Lower lobe of right lung (tissue), 2 donors: Measurements from ENCODE around the gene SLC40A1. TPM values are rescaled to one million over a fixed set of nuclear protein-coding genes. Genes with fewer than 3 reads are reported as not detected.

Source experiments
- ATAC-seq, 2 donors: fragments of 200-7000 bp; cut with Tn5 transposase; one replicate each; pipeline ENCODE4 v1.9.1; 2020 to 2022; ENCODE audit warnings: mild to moderate bottlenecking in 2 of 2, moderate library complexity in 2 of 2
- DNase-seq: peaks from one replicate; pipeline ENCODE4 v3.0.0-alpha.2; 2020
- H3K27ac ChIP-seq: fragments of 200-600 bp; one replicate; pipeline ENCODE4 v1.8.0; 2022
- H3K27me3 ChIP-seq: fragments of 200-600 bp; one replicate; pipeline ENCODE4 v1.8.0; 2022; ENCODE audit warnings: low read depth
- H3K36me3 ChIP-seq: fragments of 200-600 bp; one replicate; pipeline ENCODE4 v1.8.0; 2022; ENCODE audit warnings: mild to moderate bottlenecking
- H3K4me1 ChIP-seq: fragments of 200-600 bp; one replicate; pipeline ENCODE4 v1.8.0; 2022
- H3K4me3 ChIP-seq: fragments of 200-600 bp; one replicate; pipeline ENCODE4 v1.8.0; 2022; ENCODE audit warnings: mild to moderate bottlenecking
- H3K9me3 ChIP-seq: fragments of 200-600 bp; one replicate; pipeline ENCODE4 v1.8.0; 2022
- intact Hi-C: fragments of 100-400 bp; cut with DNase I; formaldehyde crosslinking; loops from one replicate; pipeline ENCODE4 v1.11.0; 2022
- total RNA-seq: library from RNA; stranded (reverse); fragmentation: NEBNext Ultra II Directional; extraction: Animal tissue kit (Norgen Biotek cat#: 25700); gene quantifications from one replicate; pipeline ENCODE4 v1.2.1, GENCODE V29; 2021
- TF ChIP-seq, protein P1 (sequence below): fragments of 200-600 bp; IDR thresholded peaks from one replicate; pipeline ENCODE4 v1.8.0; 2022; ENCODE audit warnings: antibody characterized with exemption, mild to moderate bottlenecking
- donor health status: DM: no; HTN: yes; CAD: no; lungs with severe emphysema.

SLC40A1 gene
- total RNA-seq, 1 donor from 2014 or later = 135 TPM

DNA sequence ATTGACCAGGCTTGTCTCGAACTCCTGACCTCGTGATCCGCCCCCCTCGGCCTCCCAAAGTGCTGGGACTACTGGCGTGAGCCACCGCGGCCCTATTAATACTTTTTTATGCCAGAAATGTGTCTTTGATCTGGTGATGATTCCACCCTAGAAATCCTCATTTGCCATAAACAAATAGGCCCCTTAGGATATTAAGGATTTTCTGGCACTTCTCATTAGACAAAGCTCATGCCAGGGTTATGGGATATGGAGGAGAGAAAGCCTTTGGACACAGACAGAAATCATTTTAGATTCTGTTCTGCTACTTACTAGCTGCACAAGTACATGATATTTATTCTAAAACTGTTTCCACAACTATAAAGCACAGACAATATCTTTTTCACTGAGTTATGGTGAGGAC, 24.1 kb downstream of the SLC40A1 start:
- Histone ChIP-seq H3K27ac (no peak overlapping the region), H3K27me3 (no peaks in the 10 kb centered on the region), H3K36me3 (peaks cover 18% of the 10 kb centered on the region), H3K4me1 (peaks cover 43% of the 10 kb centered on the region), H3K4me3 (no peak overlapping the region), H3K9me3 (no peaks in the 10 kb centered on the region)
- intact Hi-C loops = no loop called here
- ATAC-seq (no peak), DNase-seq (no peak)
- TF ChIP-seq, protein P1, sequence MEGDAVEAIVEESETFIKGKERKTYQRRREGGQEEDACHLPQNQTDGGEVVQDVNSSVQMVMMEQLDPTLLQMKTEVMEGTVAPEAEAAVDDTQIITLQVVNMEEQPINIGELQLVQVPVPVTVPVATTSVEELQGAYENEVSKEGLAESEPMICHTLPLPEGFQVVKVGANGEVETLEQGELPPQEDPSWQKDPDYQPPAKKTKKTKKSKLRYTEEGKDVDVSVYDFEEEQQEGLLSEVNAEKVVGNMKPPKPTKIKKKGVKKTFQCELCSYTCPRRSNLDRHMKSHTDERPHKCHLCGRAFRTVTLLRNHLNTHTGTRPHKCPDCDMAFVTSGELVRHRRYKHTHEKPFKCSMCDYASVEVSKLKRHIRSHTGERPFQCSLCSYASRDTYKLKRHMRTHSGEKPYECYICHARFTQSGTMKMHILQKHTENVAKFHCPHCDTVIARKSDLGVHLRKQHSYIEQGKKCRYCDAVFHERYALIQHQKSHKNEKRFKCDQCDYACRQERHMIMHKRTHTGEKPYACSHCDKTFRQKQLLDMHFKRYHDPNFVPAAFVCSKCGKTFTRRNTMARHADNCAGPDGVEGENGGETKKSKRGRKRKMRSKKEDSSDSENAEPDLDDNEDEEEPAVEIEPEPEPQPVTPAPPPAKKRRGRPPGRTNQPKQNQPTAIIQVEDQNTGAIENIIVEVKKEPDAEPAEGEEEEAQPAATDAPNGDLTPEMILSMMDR = no peak

DNA sequence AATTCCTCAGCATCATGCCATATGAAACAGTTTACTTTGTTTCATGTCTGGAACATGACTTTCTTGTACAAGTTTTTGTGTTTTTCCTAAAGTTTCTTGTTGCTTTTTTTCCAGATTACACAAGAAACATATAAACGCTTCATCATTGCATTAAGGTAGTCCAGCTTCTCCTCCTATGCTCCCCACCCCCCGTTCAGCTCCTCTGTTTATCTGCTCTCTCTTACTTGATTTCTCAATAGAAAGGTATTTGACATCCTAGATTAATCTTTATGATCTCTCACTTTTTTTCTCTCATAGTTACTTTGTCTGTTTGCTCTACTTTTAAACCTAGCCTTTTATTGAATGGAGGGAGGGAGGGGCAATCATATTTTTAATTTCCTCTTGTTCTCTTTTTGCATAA, 25.4 kb downstream of the SLC40A1 start:
- DNase-seq (no peak), ATAC-seq (no peak)
- peaks cover 42% of the 10 kb centered on the region for H3K4me1 ChIP-seq
- no peaks in the 10 kb centered on the region for H3K27me3 ChIP-seq
- H3K9me3 ChIP-seq = no peaks in the 10 kb centered on the region
- intact Hi-C loops = no loop called here
- TF ChIP-seq, protein P1 = no peak
- H3K36me3 ChIP-seq = peaks cover 5% of the 10 kb centered on the region
- H3K27ac ChIP-seq = no peak overlapping the region
- no peak overlapping the region for H3K4me3 ChIP-seq

DNA sequence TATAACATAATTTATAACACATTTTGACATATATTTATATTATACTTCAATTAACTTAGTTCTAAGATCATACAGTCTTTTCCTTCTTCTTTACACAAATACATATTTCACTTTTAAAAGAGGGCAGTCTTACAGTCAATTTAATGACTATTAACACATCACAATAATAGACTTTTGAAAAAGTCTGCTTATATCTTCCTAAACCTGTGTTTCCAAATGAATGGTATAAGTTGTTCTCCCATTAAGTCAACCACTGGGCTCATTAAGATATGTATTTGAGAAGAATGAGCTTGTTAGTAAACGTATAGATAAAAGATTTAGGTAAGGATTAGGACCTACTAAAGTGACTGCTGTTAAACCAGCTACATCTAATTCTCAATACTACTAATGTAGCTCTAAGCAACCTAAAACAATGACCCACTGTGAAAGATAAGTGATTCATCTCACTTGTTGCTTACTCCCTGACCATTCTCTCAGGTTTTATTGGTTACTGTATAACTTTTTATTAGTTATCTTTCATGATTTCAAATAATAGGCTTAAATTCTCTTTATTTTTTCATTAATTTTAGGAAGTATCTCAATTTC, 27.0 kb downstream of the SLC40A1 start:
- Histone ChIP-seq H3K27ac (peak overlapping the region; percentile 37), H3K36me3 (no peaks in the 10 kb centered on the region), H3K4me3 (no peak overlapping the region), H3K9me3 (no peaks in the 10 kb centered on the region), H3K27me3 (no peaks in the 10 kb centered on the region), H3K4me1 (peaks cover 30% of the 10 kb centered on the region)
- ATAC-seq (no peak), DNase-seq (no peak)
- TF ChIP-seq, protein P1 = no peak
- intact Hi-C loops = no loop called here

DNA sequence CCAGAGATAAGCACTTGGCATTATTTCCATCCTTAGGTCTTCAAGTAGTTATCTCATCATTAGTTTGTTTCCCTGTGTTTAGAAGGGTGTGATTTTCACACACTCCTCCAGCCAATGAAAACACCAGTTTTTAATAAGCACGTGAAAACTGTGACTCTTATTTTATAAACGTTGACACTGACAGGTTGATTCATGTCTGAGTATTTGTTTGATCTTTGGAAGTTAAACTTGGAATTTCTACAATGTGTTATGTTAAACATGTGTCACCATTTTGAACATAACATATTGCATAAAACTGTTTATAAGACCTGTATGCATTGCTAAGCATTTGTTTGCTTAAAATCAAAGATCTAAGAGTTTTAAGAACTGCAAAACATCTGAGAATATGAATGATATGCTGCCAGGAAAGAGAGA, 27.6 kb downstream of the SLC40A1 start:
- Histone ChIP-seq H3K9me3 (no peaks in the 10 kb centered on the region), H3K4me1 (peaks cover 25% of the 10 kb centered on the region), H3K27ac (peak overlapping the region; percentile 37), H3K27me3 (no peaks in the 10 kb centered on the region), H3K4me3 (no peak overlapping the region), H3K36me3 (no peaks in the 10 kb centered on the region)
- intact Hi-C loops = no loop called here
- DNase-seq = no peak
- ATAC-seq = no peak
- TF ChIP-seq, protein P1 = no peak

DNA sequence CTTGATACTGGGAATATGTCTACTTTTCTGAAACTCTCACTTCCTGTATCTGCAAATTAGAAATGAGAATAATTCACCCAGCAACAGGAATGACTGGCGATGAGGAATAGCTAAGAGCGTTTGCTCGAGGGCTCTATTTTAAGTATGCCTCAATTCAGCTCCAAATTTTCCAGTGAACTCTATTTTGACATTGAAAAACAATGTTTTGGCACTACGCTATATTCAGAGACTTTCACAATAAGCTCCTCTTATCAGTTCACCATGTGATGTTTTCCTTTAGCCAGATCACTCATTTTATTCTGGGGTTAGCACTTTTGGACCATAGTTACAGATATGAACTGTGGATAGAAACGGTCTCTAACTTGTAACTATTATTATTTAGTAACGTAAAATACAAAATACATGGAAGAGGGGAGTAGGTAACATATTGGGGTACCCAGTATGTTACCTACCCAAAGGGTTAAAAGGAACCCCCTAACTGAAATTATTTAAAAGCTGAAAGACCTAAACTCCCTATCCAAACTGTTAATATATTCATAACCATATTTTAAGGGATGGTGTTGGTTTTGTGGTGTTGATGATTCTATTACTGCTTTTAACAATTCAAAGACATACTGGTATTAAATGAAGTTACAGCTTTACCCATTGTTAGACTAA, 28.1 kb downstream of the SLC40A1 start:
- Histone ChIP-seq H3K4me1 (peaks cover 25% of the 10 kb centered on the region), H3K9me3 (no peaks in the 10 kb centered on the region), H3K36me3 (no peaks in the 10 kb centered on the region), H3K27ac (peak overlapping the region; percentile 37), H3K27me3 (no peaks in the 10 kb centered on the region), H3K4me3 (no peak overlapping the region)
- ATAC-seq (peak; percentile 33 to 35), DNase-seq (no peak)
- intact Hi-C loops = no loop called here
- TF ChIP-seq, protein P1 = no peak
